Measurements from ENCODE around the gene COG8. TPM values are rescaled to one million over a fixed set of nuclear protein-coding genes. Genes with fewer than 3 reads are reported as not detected.

Gene COG8
- total and polyA plus RNA-seq, 10 of the 15 experiments (the other 5 are each of a cell fraction or from before 2014, with no cell fraction given) = 2.8 to 39.6 (median 23.8) TPM

DNA sequence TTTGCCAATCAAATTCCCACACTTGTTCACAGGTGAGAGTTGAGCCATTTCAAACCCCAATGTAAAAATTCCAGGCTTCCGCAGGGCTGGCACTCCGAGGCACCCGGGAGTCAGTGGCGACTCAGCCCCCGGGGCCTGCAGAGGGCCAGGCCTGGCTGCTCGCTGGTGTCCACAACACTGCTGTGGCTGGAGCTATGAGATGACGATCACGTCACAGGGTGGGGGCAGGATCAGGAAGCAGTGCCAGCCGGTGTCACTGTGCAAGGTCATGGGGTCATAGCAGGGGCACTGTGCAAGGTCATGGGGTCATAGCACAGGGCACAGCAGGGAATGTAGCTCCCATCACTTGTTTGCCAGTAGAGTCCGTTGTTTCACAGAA lies 20.5 kb downstream of the COG8 start:
- Histone ChIP-seq H2AFZ (ENCODE audit: control insufficient read depth, low read depth, low read length) (no peak overlapping the region), H3K4me2 (ENCODE audit: control insufficient read depth, insufficient read depth) (no peak overlapping the region), H3K4me1 (ENCODE audit: control insufficient read depth, insufficient read depth, low read length) (no peaks in the 10 kb centered on the region; the same call in 1 of the 2 replicates), H4K20me1 (ENCODE audit: control insufficient read depth, insufficient read depth) (no peaks in the 10 kb centered on the region), H3K27ac (ENCODE audit: control insufficient read depth, insufficient read depth) (no peak overlapping the region), H3K9ac (ENCODE audit: control insufficient read depth, insufficient read depth, low read length) (no peak overlapping the region), H3K27me3 (replicated peaks in 1 of 2; ENCODE audit: control insufficient read depth in 2 of 2, insufficient read depth in 2 of 2, low read length in 1 of 2) (no peaks in the 10 kb centered on the region), H3K36me3 (ENCODE audit: control insufficient read depth in 2 of 2, insufficient read depth in 2 of 2, low read length in 1 of 2) (peaks cover 24 to 47% of the 10 kb centered on the region in 2 experiments), H3K79me2 (ENCODE audit: control insufficient read depth, insufficient read depth, low read length) (peaks cover 7% of the 10 kb centered on the region), H3K9me3 (replicated peaks; ENCODE audit: control insufficient read depth, insufficient read depth, low read length) (no peaks in the 10 kb centered on the region), H3K4me3 (no peak overlapping the region)
- DNase-seq (ENCODE audit: low read depth, low spot score) (no peak), FAIRE-seq (no peak), ATAC-seq (no peak)
- TF ChIP-seq GATAD2B (conservative IDR thresholded peaks at IDR 0.05; ENCODE audit: low read depth) = no peak
- TF ChIP-seq, protein P1, sequence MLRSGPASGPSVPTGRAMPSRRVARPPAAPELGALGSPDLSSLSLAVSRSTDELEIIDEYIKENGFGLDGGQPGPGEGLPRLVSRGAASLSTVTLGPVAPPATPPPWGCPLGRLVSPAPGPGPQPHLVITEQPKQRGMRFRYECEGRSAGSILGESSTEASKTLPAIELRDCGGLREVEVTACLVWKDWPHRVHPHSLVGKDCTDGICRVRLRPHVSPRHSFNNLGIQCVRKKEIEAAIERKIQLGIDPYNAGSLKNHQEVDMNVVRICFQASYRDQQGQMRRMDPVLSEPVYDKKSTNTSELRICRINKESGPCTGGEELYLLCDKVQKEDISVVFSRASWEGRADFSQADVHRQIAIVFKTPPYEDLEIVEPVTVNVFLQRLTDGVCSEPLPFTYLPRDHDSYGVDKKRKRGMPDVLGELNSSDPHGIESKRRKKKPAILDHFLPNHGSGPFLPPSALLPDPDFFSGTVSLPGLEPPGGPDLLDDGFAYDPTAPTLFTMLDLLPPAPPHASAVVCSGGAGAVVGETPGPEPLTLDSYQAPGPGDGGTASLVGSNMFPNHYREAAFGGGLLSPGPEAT (IDR thresholded peaks at IDR 0.05; ENCODE audit: low read depth) = no peak
- no peak for TF ChIP-seq SPI1 (IDR thresholded peaks at IDR 0.05; ENCODE audit: borderline replicate concordance, insufficient read depth, low read depth, low read length)
- TF ChIP-seq POLR2AphosphoS5 (IDR thresholded peaks at IDR 0.05; ENCODE audit: low read length) = no peak
- TF ChIP-seq CHD1 (IDR thresholded peaks at IDR 0.05; ENCODE audit: low read depth, low read length) = no peak
- TF ChIP-seq MYC (IDR thresholded peaks at IDR 0.05; ENCODE audit: insufficient read depth, insufficient read length, insufficient replicate concordance, low read length, severe bottlenecking) = no peak
- TF ChIP-seq MEF2A (IDR thresholded peaks at IDR 0.05; ENCODE audit: insufficient read depth, low read depth, low read length) = no peak
- TF ChIP-seq SMAD5 (IDR thresholded peaks at IDR 0.05; ENCODE audit: low read depth) = no peak
- TF ChIP-seq, protein P2, sequence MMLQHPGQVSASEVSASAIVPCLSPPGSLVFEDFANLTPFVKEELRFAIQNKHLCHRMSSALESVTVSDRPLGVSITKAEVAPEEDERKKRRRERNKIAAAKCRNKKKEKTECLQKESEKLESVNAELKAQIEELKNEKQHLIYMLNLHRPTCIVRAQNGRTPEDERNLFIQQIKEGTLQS (IDR thresholded peaks at IDR 0.05; ENCODE audit: borderline replicate concordance, extremely low read depth, low read depth, low read length) = no peak
- BruUV-seq (replicated peaks) = no TSS peak
- POLR2A ChIA-PET = no interaction called here
- RAD21 ChIA-PET (ENCODE audit: unreplicated experiment) = no interaction called here
- in situ Hi-C loops (cut with MboI) (no loop called here), intact Hi-C loops (cut with micrococcal nuclease; ENCODE audit: unreplicated experiment) (no loop called here)
- CTCF ChIA-PET = interaction anchor here (0.6 kb wide), 1 partner anchor 62 kb away, joined by 3 read pairs; no protein-coding TSS in a partner anchor
- SMC1A ChIA-PET (ENCODE audit: uncharacterized antibody, unreplicated experiment) = interaction anchor here (1.4 kb wide), 1 partner anchor 10 kb away, joined by 4 read pairs; no protein-coding TSS in a partner anchor
- WGBS (ENCODE audit: insufficient coverage, insufficient replicate concordance, low lambda C conversion rate, missing lambda C conversion rate) = 96% methylated on average over 10 of the region's 10 CpGs
